Retina (tissue), 1 donor: ENCODE results near the gene LDLRAD2.
"Not testable (repeated sequence)": the region's sequence is repeated elsewhere in the genome, so short reads cannot be mapped to it uniquely, and the experiment has no call there.

Experiments
- DNase-seq: peaks from one replicate; pipeline ENCODE4 v3.0.0-alpha.2; 2016

Gene LDLRAD2

GRCh38 chr1:21824926-21825325 is 12.9 kb downstream of the LDLRAD2 start:
- no peak for DNase-seq

GRCh38 chr1:21825393-21825792 is 13.3 kb downstream of the LDLRAD2 start:
- DNase-seq: no peak

GRCh38 chr1:21826694-21827093 is 14.6 kb downstream of the LDLRAD2 start:
- DNase-seq: not testable (repeated sequence)

- no peak for DNase-seq
Observed at GRCh38 chr1:21827141-21827679, 15.1 kb downstream of the LDLRAD2 start.

- no peak for DNase-seq
Observed at GRCh38 chr1:21828075-21828474, 16.0 kb downstream of the LDLRAD2 start.

GRCh38 chr1:21828506-21829210 is 16.6 kb downstream of the LDLRAD2 start:
- DNase-seq: no peak

GRCh38 chr1:21829294-21829693 is 17.2 kb downstream of the LDLRAD2 start:
- DNase-seq: no peak

- no peak for DNase-seq
Observed at GRCh38 chr1:21830792-21831453, 18.9 kb downstream of the LDLRAD2 start.

GRCh38 chr1:21831454-21831970 is 19.4 kb downstream of the LDLRAD2 start:
- no peak for DNase-seq

- DNase-seq: no peak
Observed at GRCh38 chr1:21833392-21833976, 21.4 kb downstream of the LDLRAD2 start.

- no peak for DNase-seq
Observed at GRCh38 chr1:21834094-21834493, 22.0 kb downstream of the LDLRAD2 start.

- no peak for DNase-seq
Observed at GRCh38 chr1:21834666-21835065, 22.6 kb downstream of the LDLRAD2 start.

GRCh38 chr1:21836010-21836409 is 23.9 kb downstream of the LDLRAD2 start:
- DNase-seq: no peak

- no peak for DNase-seq
Observed at GRCh38 chr1:21836729-21837128, 24.7 kb downstream of the LDLRAD2 start.

GRCh38 chr1:21837476-21837875 is 25.4 kb downstream of the LDLRAD2 start:
- DNase-seq: no peak

GRCh38 chr1:21838359-21839157 is 26.5 kb downstream of the LDLRAD2 start:
- DNase-seq: no peak

GRCh38 chr1:21839337-21840037 is 27.4 kb downstream of the LDLRAD2 start:
- DNase-seq: no peak

GRCh38 chr1:21840981-21841380 is 28.9 kb downstream of the LDLRAD2 start:
- DNase-seq: no peak

- no peak for DNase-seq
Observed at GRCh38 chr1:21841852-21842466, 29.9 kb downstream of the LDLRAD2 start.

GRCh38 chr1:21842606-21843162 is 30.6 kb downstream of the LDLRAD2 start:
- DNase-seq: no peak

GRCh38 chr1:21843208-21843607 is 31.1 kb downstream of the LDLRAD2 start:
- no peak for DNase-seq
